Neural cell (in vitro differentiated cells): ENCODE data around the gene HDLBP. TPM values are rescaled to one million over a fixed set of nuclear protein-coding genes. Genes with fewer than 3 reads are reported as not detected.

Experiments
- H2AFZ ChIP-seq: fragments of 200-600, 300-800 bp; sonication (generic), shearing (Covaris generic); 2 replicates; pipeline ENCODE4 v1.6.0; 2014; ENCODE audit warnings: low read depth, mild to moderate bottlenecking, antibody characterized with exemption, low read length, moderate library complexity
- H3F3A ChIP-seq: fragments of 200-600 bp; shearing (Covaris generic); 2 replicates; pipeline ENCODE4 v1.6.1; 2016; ENCODE audit warnings: mild to moderate bottlenecking, moderate library complexity, mixed read lengths, antibody characterized with exemption, low read length; ENCODE audit not compliant: insufficient read depth, poor library complexity, severe bottlenecking
- H3K27ac ChIP-seq: fragments of 200-600, 300-800 bp; sonication (generic), shearing (Covaris generic); 2 replicates; pipeline ENCODE4 v1.5.1; 2014; ENCODE audit warnings: mild to moderate bottlenecking, low read length, moderate library complexity
- H3K27me3 ChIP-seq: fragments of 300-800, 200-600 bp; sonication (generic), shearing (Covaris generic); 2 replicates; pipeline ENCODE4 v1.6.0; 2014; ENCODE audit warnings: mild to moderate bottlenecking, low read depth, low read length, moderate library complexity; ENCODE audit not compliant: insufficient read depth
- H3K36me3 ChIP-seq: fragments of 300-800, 200-600 bp; sonication (generic), shearing (Covaris generic); 2 replicates; pipeline ENCODE4 v1.5.1; 2014; ENCODE audit warnings: mild to moderate bottlenecking, antibody characterized with exemption, low read length, moderate library complexity; ENCODE audit not compliant: insufficient read depth
- H3K4me2 ChIP-seq: fragments of 300-800, 200-600 bp; sonication (generic), shearing (Covaris generic); 2 replicates; pipeline ENCODE4 v1.6.0; 2014; ENCODE audit warnings: mild to moderate bottlenecking, low read length
- H3K4me3 ChIP-seq: fragments of 300-800, 200-600 bp; sonication (generic), shearing (Covaris generic); 2 replicates; pipeline ENCODE4 v1.5.1; 2014; ENCODE audit warnings: mild to moderate bottlenecking, low read length, moderate library complexity
- H3K79me2 ChIP-seq: fragments of 200-600 bp; shearing (Covaris generic); replicated peaks from 2 replicates; pipeline ENCODE4 v1.6.0; 2014; ENCODE audit warnings: mild to moderate bottlenecking, low read length, moderate library complexity; ENCODE audit not compliant: insufficient read depth
- H3K9ac ChIP-seq: fragments of 300-800, 200-600 bp; sonication (generic), shearing (Covaris generic); 2 replicates; pipeline ENCODE4 v1.6.1; 2016; ENCODE audit warnings: mild to moderate bottlenecking, low read length, mixed read lengths
- H3K9me2 ChIP-seq: fragments of 200-600 bp; shearing (Covaris generic); 2 replicates; pipeline ENCODE4 v1.6.1; 2016; ENCODE audit warnings: mild to moderate bottlenecking, low read length, mixed read lengths; ENCODE audit not compliant: insufficient read depth
- H3K9me3 ChIP-seq: fragments of 200-600, 300-800 bp; sonication (generic), shearing (Covaris generic); 2 replicates; pipeline ENCODE4 v1.6.1; 2016; ENCODE audit warnings: mild to moderate bottlenecking, mixed run types, low read length, moderate library complexity, mixed read lengths
- H4K20me1 ChIP-seq: fragments of 200-600 bp; shearing (Covaris generic); 2 replicates; pipeline ENCODE4 v1.6.1; 2016; ENCODE audit warnings: mild to moderate bottlenecking, mixed run types; ENCODE audit not compliant: insufficient read depth
- CTCF ChIP-seq: fragments of 450-650 bp; IDR thresholded peaks from 2 replicates; pipeline ENCODE4 v1.5.1; 2014; ENCODE audit warnings: antibody characterized with exemption, mild to moderate bottlenecking, moderate library complexity; ENCODE audit not compliant: poor library complexity, severe bottlenecking
- EP300 ChIP-seq: fragments of 450-650 bp; conservative IDR thresholded peaks from 2 replicates; pipeline ENCODE4 v1.6.1; 2014; ENCODE audit warnings: antibody characterized with exemption, mild to moderate bottlenecking, moderate library complexity; ENCODE audit not compliant: poor library complexity, severe bottlenecking
- EZH2 ChIP-seq: fragments of 200-600, 300-800 bp; shearing (Covaris generic), sonication (generic); IDR thresholded peaks from 2 replicates; pipeline ENCODE4 v1.6.1; 2014; ENCODE audit warnings: antibody characterized with exemption, low read length, borderline replicate concordance, mild to moderate bottlenecking; ENCODE audit not compliant: insufficient read depth, poor library complexity, severe bottlenecking
- MXI1 ChIP-seq: fragments of 450-650 bp; conservative IDR thresholded peaks from 2 replicates; pipeline ENCODE4 v1.6.1; 2014; ENCODE audit warnings: antibody characterized with exemption, mild to moderate bottlenecking; ENCODE audit not compliant: poor library complexity, severe bottlenecking
- POLR2AphosphoS5 ChIP-seq: IDR thresholded peaks from 2 replicates; pipeline ENCODE4 v1.6.1; 2012
- RAD21 ChIP-seq: fragments of 450-650 bp; conservative IDR thresholded peaks from 2 replicates; pipeline ENCODE4 v1.6.1; 2014; ENCODE audit warnings: antibody characterized with exemption, mild to moderate bottlenecking, moderate library complexity
- REST ChIP-seq: IDR thresholded peaks from 2 replicates; pipeline ENCODE4 v1.6.1; 2012; ENCODE audit warnings: borderline replicate concordance
- SMC3 ChIP-seq: fragments of 450-650 bp; conservative IDR thresholded peaks from 2 replicates; pipeline ENCODE4 v1.6.1; 2014; ENCODE audit warnings: antibody characterized with exemption, mild to moderate bottlenecking, moderate library complexity; ENCODE audit not compliant: poor library complexity
- TAF1 ChIP-seq: IDR thresholded peaks from 2 replicates; pipeline ENCODE4 v1.6.1; 2012; ENCODE audit warnings: low read depth
- polyA plus RNA-seq: library from polyadenylated mRNA; depleted of rRNA; stranded (reverse); fragments of >200 nt; gene quantifications from 2 replicates; pipeline ENCODE4 v1.2.3, GENCODE V29; 2014

The HDLBP gene
- polyA plus RNA-seq, 1 donor from 2014 or later, result 61.9 TPM

- H3K9ac ChIP-seq, result no peak overlapping the region
- H3K4me2 ChIP-seq, result no peak overlapping the region
- no peak overlapping the region for H3K27ac ChIP-seq
- no peaks in the 10 kb centered on the region for H3K9me3 ChIP-seq
- no peaks in the 10 kb centered on the region for H4K20me1 ChIP-seq
- H3K27me3 ChIP-seq, result no peaks in the 10 kb centered on the region
- H3K4me3 ChIP-seq, result no peak overlapping the region
- no peaks in the 10 kb centered on the region for H3K79me2 ChIP-seq
- no peak for TF ChIP-seq SMC3
- H3K36me3 ChIP-seq, result peaks cover 3% of the 10 kb centered on the region
- H3K9me2 ChIP-seq, result no peaks in the 10 kb centered on the region
- H2AFZ ChIP-seq, result no peak overlapping the region
- H3F3A ChIP-seq, result no peaks in the 10 kb centered on the region
Measured at GRCh38 chr2:241244368-241244767, 71.1 kb downstream of the HDLBP start.

GRCh38 chr2:241242306-241242705 is 73.2 kb downstream of the HDLBP start:
- no peak for TF ChIP-seq POLR2AphosphoS5
- TF ChIP-seq RAD21, result no peak
- TF ChIP-seq CTCF, result no peak
- TF ChIP-seq TAF1, result no peak
- TF ChIP-seq EP300, result no peak
- TF ChIP-seq MXI1, result no peak
- TF ChIP-seq SMC3, result no peak
- TF ChIP-seq REST, result no peak
- no peak for TF ChIP-seq EZH2
- no peak overlapping the region for H3K4me2 ChIP-seq
- H4K20me1 ChIP-seq, result no peaks in the 10 kb centered on the region
- no peaks in the 10 kb centered on the region for H3K79me2 ChIP-seq
- no peaks in the 10 kb centered on the region for H3K27me3 ChIP-seq
- H3K27ac ChIP-seq, result no peak overlapping the region
- no peak overlapping the region for H3K9ac ChIP-seq
- H3K4me3 ChIP-seq, result no peak overlapping the region
- no peaks in the 10 kb centered on the region for H3F3A ChIP-seq
- H2AFZ ChIP-seq, result no peak overlapping the region
- H3K36me3 ChIP-seq, result peaks cover 2% of the 10 kb centered on the region
- H3K9me3 ChIP-seq, result no peaks in the 10 kb centered on the region
- H3K9me2 ChIP-seq, result no peaks in the 10 kb centered on the region

- Histone ChIP-seq H3K9me2 (no peaks in the 10 kb centered on the region), H3K9ac (no peak overlapping the region), H2AFZ (no peak overlapping the region), H3K27ac (no peak overlapping the region), H3K27me3 (no peaks in the 10 kb centered on the region), H3K79me2 (no peaks in the 10 kb centered on the region), H3K9me3 (no peaks in the 10 kb centered on the region), H3K4me3 (no peak overlapping the region), H3K36me3 (no peaks in the 10 kb centered on the region), H4K20me1 (no peaks in the 10 kb centered on the region), H3F3A (no peaks in the 10 kb centered on the region), H3K4me2 (no peak overlapping the region)
- TF ChIP-seq EP300 (no peak), SMC3 (no peak), MXI1 (no peak), RAD21 (no peak), CTCF (no peak), POLR2AphosphoS5 (no peak), TAF1 (no peak), REST (no peak), EZH2 (no peak)
Measured at GRCh38 chr2:241241669-241242068, 73.8 kb downstream of the HDLBP start.
